ENCODE results near the gene TUBB1. TPM values are rescaled to one million over a fixed set of nuclear protein-coding genes. Genes with fewer than 3 reads are reported as not detected.
A peak's percentile ranks its signal among the peaks of the same experiment; 100 is the strongest.

Gene TUBB1
- total RNA-seq, 1 donor from 2014 or later = not detected

GRCh38 chr20:59031564-59032022, 12.4 kb downstream of the TUBB1 start:
- Mint-ChIP-seq H3K4me3 (ENCODE audit: unreplicated experiment) (peak overlapping the region; percentile 88), H3K4me1 (ENCODE audit: low read depth) (peaks cover 54% of the 10 kb centered on the region), H3K27me3 (ENCODE audit: low read depth) (no peaks in the 10 kb centered on the region), H3K9me3 (ENCODE audit: low read depth) (no peaks in the 10 kb centered on the region), H3K27ac (ENCODE audit: unreplicated experiment) (peak overlapping the region; percentile 88), H3K36me3 (ENCODE audit: low read depth) (peaks cover 21% of the 10 kb centered on the region)
- DNase-seq (ENCODE audit: low spot score) = no peak
- TF ChIP-seq CTCF (IDR thresholded peaks at IDR 0.05) = no peak

- Mint-ChIP-seq H3K4me3 (ENCODE audit: unreplicated experiment) (peak within 1 kb of the TSS; percentile 88), H3K4me1 (ENCODE audit: low read depth) (peaks cover 49% of the 10 kb centered on the region), H3K9me3 (ENCODE audit: low read depth) (no peaks in the 10 kb centered on the region), H3K36me3 (ENCODE audit: low read depth) (peaks cover 22% of the 10 kb centered on the region), H3K27ac (ENCODE audit: unreplicated experiment) (peak within 1 kb of the TSS; percentile 88), H3K27me3 (ENCODE audit: low read depth) (no peaks in the 10 kb centered on the region)
- TF ChIP-seq CTCF (IDR thresholded peaks at IDR 0.05) = no peak
- DNase-seq (ENCODE audit: low spot score) = peak; percentile 98
Observed at GRCh38 chr20:59032023-59032712, 12.9 kb downstream of the TUBB1 start, which contains the start of gene ATP5F1E. Gene ATP5F1E, minus strand, starts transcription at chr20:59032335. Its CDS starts 84 bp downstream, at chr20:59032251.

- H3K36me3 Mint-ChIP-seq (ENCODE audit: low read depth) = peaks cover 25% of the 10 kb centered on the region
- TF ChIP-seq CTCF (IDR thresholded peaks at IDR 0.05) = peak; percentile 60
- DNase-seq (ENCODE audit: low spot score) = no peak
- no peaks in the 10 kb centered on the region for H3K27me3 Mint-ChIP-seq (ENCODE audit: low read depth)
- H3K4me3 Mint-ChIP-seq (ENCODE audit: unreplicated experiment) = peak overlapping the region; percentile 88
- peaks cover 43% of the 10 kb centered on the region for H3K4me1 Mint-ChIP-seq (ENCODE audit: low read depth)
- no peaks in the 10 kb centered on the region for H3K9me3 Mint-ChIP-seq (ENCODE audit: low read depth)
- peak overlapping the region; percentile 84 for H3K27ac Mint-ChIP-seq (ENCODE audit: unreplicated experiment)
Observed at GRCh38 chr20:59032713-59033059, 13.5 kb downstream of the TUBB1 start.

GRCh38 chr20:59033093-59033492, 13.9 kb downstream of the TUBB1 start:
- H3K4me3 Mint-ChIP-seq (ENCODE audit: unreplicated experiment) = peak overlapping the region; percentile 88
- TF ChIP-seq CTCF (IDR thresholded peaks at IDR 0.05) = no peak
- no peaks in the 10 kb centered on the region for H3K9me3 Mint-ChIP-seq (ENCODE audit: low read depth)
- H3K27ac Mint-ChIP-seq (ENCODE audit: unreplicated experiment) = peak overlapping the region; percentile 84
- peaks cover 39% of the 10 kb centered on the region for H3K4me1 Mint-ChIP-seq (ENCODE audit: low read depth)
- peaks cover 25% of the 10 kb centered on the region for H3K36me3 Mint-ChIP-seq (ENCODE audit: low read depth)
- DNase-seq (ENCODE audit: low spot score) = no peak
- H3K27me3 Mint-ChIP-seq (ENCODE audit: low read depth) = no peaks in the 10 kb centered on the region

- TF ChIP-seq CTCF (IDR thresholded peaks at IDR 0.05) = no peak
- no peak overlapping the region for H3K27ac Mint-ChIP-seq (ENCODE audit: unreplicated experiment)
- H3K27me3 Mint-ChIP-seq (ENCODE audit: low read depth) = no peaks in the 10 kb centered on the region
- H3K36me3 Mint-ChIP-seq (ENCODE audit: low read depth) = peaks cover 22% of the 10 kb centered on the region
- DNase-seq (ENCODE audit: low spot score) = no peak
- H3K4me1 Mint-ChIP-seq (ENCODE audit: low read depth) = peaks cover 33% of the 10 kb centered on the region
- no peak overlapping the region for H3K4me3 Mint-ChIP-seq (ENCODE audit: unreplicated experiment)
- no peaks in the 10 kb centered on the region for H3K9me3 Mint-ChIP-seq (ENCODE audit: low read depth)
Observed at GRCh38 chr20:59033616-59034165, 14.5 kb downstream of the TUBB1 start.

All from chondrocyte (in vitro differentiated cells).